UCSD-AML1 (cell line): ENCODE results near the gene CD74.
"Not testable (repeated sequence)": the region's sequence is repeated elsewhere in the genome, so short reads cannot be mapped to it uniquely, and the experiment has no call there.

Source experiments
- DNase-seq: peaks from one replicate; lab custom pipeline; 2025; ENCODE audit not compliant: unreplicated experiment; lab: John Stamatoyannopoulos, UW

CD74 gene

GRCh38 chr5:150412319-150413175 lies at the start of gene CD74:
Gene CD74, minus strand, starts transcription at chr5:150412910. Its CDS starts 161 bp downstream, at chr5:150412749.
- DNase-seq, result peak; percentile 84

GRCh38 chr5:150461231-150461630 lies 48.5 kb upstream of the CD74 start:
- no peak for DNase-seq

- no peak for DNase-seq
These were observed 48.1 kb upstream of the CD74 start for GRCh38 chr5:150460781-150461180.

GRCh38 chr5:150458802-150459557 lies 46.3 kb upstream of the CD74 start:
- peak; percentile 81 for DNase-seq

- no peak for DNase-seq
These were observed 45.0 kb upstream of the CD74 start for GRCh38 chr5:150457562-150458240.

- DNase-seq, result peak; percentile 46
These were observed 44.4 kb upstream of the CD74 start for GRCh38 chr5:150457121-150457520.

- DNase-seq, result no peak
These were observed 42.0 kb upstream of the CD74 start for GRCh38 chr5:150454492-150455229.

- DNase-seq, result not testable (repeated sequence)
These were observed 41.3 kb upstream of the CD74 start for GRCh38 chr5:150454027-150454426.

GRCh38 chr5:150452914-150453313 lies 40.2 kb upstream of the CD74 start:
- DNase-seq, result no peak

- DNase-seq, result no peak
These were observed 38.9 kb upstream of the CD74 start for GRCh38 chr5:150451594-150451993.

- DNase-seq, result peak; percentile 96
These were observed 37.0 kb upstream of the CD74 start, which contains the start of gene RPS14 for GRCh38 chr5:150449517-150450339. Gene RPS14, minus strand, starts transcription at chr5:150449739. Its CDS starts 2,006 bp downstream, at chr5:150447733.

- DNase-seq, result no peak
These were observed 36.3 kb upstream of the CD74 start for GRCh38 chr5:150448952-150449516.

GRCh38 chr5:150448334-150448733 lies 35.6 kb upstream of the CD74 start:
- DNase-seq, result no peak

GRCh38 chr5:150447188-150447587 lies 34.5 kb upstream of the CD74 start:
- DNase-seq, result no peak

- DNase-seq, result no peak
These were observed 33.9 kb upstream of the CD74 start for GRCh38 chr5:150446583-150446982.

- DNase-seq, result no peak
These were observed 33.4 kb upstream of the CD74 start for GRCh38 chr5:150446088-150446487.

GRCh38 chr5:150444770-150445169 lies 32.1 kb upstream of the CD74 start:
- no peak for DNase-seq

- DNase-seq, result no peak
These were observed 30.7 kb upstream of the CD74 start for GRCh38 chr5:150443242-150444075.

GRCh38 chr5:150442699-150443080 lies 30.0 kb upstream of the CD74 start:
- no peak for DNase-seq
